HG03103 (cell line): ENCODE measurements around the gene ZSCAN23.
"Not testable (repeated sequence)": the region's sequence is repeated elsewhere in the genome, so short reads cannot be mapped to it uniquely, and the experiment has no call there.

ENCODE experiments used
- ATAC-seq: cut with Tn5 transposase; IDR thresholded peaks from one replicate; pipeline ENCODE4 v1.9.1; 2021; ENCODE audit warnings: low read depth; ENCODE audit not compliant: unreplicated experiment

The ZSCAN23 gene

GRCh38 chr6:28443112-28443773 lies at the start of gene ZSCAN23:
TSS of gene ZSCAN23 (minus strand) at chr6:28443491. CDS start at chr6:28436266, 7,225 bp downstream.
- no peak for ATAC-seq

- no peak for ATAC-seq
Measured at GRCh38 chr6:28491984-28492317, 48.7 kb upstream of the ZSCAN23 start.

DNA sequence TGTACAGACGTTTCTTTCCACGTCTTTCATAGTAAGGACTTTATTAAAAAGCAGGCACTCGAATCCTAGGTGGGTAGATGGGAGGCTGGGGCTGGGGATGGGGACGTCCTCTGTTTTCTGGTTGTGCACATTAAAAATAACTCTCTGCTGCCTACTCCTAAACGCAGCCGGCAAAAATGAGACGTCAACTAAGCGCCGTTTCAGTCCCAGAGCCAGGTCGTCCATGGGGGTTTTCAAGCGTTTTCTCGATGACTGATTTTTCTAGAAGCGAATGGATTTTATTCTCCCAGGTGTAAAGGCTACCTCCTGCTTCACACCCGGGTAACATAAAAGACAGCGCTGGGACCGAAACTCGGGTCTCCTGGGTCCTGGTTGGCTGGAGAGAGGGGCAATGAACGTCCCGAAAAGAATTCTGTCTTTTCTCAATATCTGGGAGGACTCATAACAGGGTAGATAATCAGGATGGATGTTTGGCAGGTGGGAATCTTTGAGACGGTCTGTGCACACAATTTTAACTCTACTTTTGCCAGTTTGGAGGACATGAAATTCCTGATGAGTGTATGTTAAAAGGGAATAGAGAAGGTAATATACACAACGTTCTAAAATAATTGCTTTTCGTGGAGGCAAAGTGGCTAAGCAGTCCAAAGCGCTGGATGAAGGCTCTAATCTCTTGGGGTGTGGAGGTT lies 47.1 kb upstream of the ZSCAN23 start:
- no peak for ATAC-seq

GRCh38 chr6:28489366-28490204 lies 46.3 kb upstream of the ZSCAN23 start:
- ATAC-seq, result peak; percentile 48

GRCh38 chr6:28488916-28489365 lies 45.6 kb upstream of the ZSCAN23 start:
- ATAC-seq, result no peak

DNA sequence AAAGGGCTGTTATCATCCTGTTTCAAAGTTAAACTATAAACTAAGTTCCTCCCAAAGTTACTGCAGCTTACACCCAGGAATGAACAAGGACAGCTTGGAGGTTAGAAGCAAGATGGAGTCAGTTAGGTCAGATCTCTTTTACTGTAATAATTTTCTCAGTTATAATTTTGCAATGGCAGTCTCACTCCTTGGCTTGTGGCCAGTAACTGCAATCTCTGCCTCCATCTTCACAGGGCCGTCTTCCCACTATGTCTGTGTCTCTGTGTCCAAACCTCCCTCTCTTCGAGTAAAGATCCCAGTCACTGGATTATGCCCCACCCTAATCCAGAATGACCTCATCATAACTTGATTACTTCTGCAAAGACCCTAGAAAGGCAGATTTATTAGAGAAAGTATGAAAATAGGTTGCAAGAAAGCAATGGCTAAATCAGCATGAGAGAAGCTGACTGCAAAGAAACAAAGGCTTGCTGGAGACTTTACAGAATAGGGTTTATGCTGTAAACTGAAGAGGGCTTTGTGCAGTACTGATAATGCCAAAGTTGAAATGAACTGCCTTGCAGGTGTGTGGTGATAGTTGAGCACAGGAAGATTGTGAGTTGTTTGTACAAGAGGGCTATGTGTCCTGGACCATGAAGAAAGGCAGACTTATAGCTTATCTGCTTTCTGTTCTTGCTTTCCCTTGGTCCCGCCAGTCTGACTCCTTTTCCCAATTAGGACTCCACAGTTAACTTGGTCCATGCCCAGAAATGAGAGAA lies 43.9 kb upstream of the ZSCAN23 start:
- no peak for ATAC-seq

- no peak for ATAC-seq
Measured at GRCh38 chr6:28486533-28486932, 43.2 kb upstream of the ZSCAN23 start.

DNA sequence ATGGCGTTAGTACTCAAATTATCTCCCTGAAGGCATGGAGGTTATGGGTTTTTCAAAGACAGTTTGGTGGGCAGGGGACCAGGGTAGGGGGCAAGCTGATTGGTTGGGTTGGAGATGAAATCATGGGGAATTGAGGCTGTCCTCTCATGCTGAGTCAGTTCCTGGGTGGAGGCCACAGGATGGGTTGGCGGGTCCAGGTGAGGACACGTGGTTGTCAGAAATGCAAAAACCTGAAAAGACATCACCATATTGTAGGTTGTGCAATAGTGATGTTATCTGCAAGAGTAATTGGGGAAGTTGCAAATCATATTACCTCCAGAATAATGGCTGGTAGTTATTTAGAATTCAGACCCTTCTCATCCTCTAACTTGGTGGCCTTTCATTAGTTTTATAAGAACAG lies 42.2 kb upstream of the ZSCAN23 start:
- no peak for ATAC-seq

- no peak for ATAC-seq
Measured at GRCh38 chr6:28480253-28480932, 37.1 kb upstream of the ZSCAN23 start.

GRCh38 chr6:28478518-28478917 lies 35.2 kb upstream of the ZSCAN23 start:
- no peak for ATAC-seq

- no peak for ATAC-seq
Measured at GRCh38 chr6:28474441-28475219, 31.3 kb upstream of the ZSCAN23 start.

GRCh38 chr6:28469153-28469745 lies 26.0 kb upstream of the ZSCAN23 start:
- ATAC-seq, result not testable (repeated sequence)

DNA sequence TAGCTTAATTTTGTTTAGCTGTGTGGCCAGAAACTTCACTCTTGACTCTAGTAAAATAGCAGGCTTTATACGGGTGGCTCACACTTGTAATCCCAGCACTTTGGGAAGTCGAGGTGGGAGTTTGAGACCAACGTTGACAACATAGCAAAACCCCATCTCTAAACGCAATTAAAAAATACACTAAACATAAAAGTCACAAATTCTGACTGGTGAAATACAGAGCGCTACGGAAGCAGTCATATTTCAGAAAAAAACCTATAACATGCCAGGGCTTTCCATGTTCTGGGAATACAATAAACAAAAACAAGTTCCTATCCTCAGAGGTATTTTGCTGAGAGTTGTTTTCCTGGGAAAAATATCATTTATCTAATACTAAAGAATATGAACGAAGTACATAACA lies 24.8 kb upstream of the ZSCAN23 start:
- no peak for ATAC-seq

DNA sequence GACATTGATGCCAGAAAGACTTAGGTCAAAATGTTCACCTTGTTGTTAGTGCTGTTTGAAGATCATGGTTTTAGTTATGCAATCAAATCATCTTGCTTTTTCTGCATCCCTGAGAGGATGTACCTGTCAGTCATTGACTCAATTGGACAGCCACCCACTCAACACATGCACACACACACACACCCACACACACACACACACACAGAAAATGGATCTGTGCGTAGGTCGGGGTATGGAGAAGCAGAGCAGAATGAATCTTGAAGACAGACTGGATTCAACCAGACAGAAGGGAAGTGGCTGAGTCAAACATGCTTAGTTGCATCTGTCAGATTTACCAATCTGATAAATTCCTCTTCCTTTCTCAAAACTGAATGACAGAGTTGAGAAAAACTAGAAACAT lies 19.1 kb upstream of the ZSCAN23 start:
- no peak for ATAC-seq

- ATAC-seq, result no peak
Measured at GRCh38 chr6:28458568-28458967, 15.3 kb upstream of the ZSCAN23 start.

DNA sequence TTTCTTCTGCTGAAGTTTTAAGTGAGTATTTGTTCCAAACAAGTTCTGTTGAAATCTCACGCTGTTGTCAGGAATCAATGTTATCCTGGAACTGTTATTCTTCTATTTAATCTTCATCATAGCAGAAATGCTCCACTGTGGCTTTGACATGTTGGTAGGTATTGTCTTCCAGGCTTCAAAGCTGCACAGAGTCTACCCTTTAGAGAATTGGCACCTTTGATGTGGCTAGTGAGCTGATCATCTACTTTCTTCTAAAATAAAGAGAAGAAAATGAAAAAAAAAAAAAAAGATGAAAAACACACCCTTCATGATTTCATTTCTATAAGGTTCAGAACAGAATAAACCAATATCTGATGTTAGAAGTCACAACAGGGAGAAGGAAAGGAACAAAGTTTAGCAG lies 5.8 kb upstream of the ZSCAN23 start:
- ATAC-seq, result no peak

DNA sequence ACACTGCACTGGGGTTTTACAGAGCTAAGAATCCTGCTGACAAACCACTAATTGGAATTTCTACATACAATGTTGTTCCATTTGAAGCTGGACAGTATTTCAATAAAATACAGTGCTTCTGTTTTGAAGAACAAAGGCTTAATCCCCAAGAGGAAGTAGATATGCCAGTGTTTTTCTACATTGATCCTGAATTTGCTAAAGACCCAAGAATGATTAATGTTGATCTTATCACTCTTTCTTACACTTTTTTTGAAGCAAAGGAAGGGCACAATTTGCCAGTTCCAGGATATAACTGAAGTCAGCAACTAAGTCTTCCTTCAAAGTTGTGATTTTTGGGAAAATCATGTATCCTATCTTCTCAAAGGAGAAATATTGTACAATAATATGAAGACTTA lies 4.2 kb upstream of the ZSCAN23 start:
- not testable (repeated sequence) for ATAC-seq

GRCh38 chr6:28446818-28447511 lies 3.7 kb upstream of the ZSCAN23 start:
- ATAC-seq, result no peak
